GM18508 (cell line): ENCODE measurements around the gene HYDIN.
"Not testable (repeated sequence)": the region's sequence is repeated elsewhere in the genome, so short reads cannot be mapped to it uniquely, and the experiment has no call there.

Experiments used
- ATAC-seq: cut with Tn5 transposase; IDR thresholded peaks from one replicate; pipeline ENCODE4 v1.9.1; 2021; ENCODE audit warnings: moderate number of reproducible peaks; ENCODE audit not compliant: insufficient read depth, unreplicated experiment

The HYDIN gene

DNA sequence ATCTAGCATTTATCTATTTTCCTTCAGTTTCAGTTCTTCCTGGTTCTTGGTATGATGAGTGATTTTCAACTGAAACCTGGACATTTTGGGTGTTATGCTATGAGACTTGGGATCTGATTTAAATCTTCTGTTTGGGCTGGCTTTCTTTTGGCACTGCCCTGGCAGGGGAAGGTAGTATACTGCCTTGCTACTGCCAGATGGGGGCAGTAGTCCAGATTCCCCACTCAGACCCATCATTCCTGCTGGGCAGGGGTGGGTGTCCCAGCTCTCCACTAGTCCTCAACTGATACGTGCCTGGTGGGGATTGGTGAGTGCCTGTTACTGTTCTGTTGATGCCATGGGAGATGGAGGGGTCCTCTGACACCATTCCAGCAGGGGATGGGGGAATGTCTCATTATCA lies 342.3 kb downstream of the HYDIN start:
- ATAC-seq = not testable (repeated sequence)

DNA sequence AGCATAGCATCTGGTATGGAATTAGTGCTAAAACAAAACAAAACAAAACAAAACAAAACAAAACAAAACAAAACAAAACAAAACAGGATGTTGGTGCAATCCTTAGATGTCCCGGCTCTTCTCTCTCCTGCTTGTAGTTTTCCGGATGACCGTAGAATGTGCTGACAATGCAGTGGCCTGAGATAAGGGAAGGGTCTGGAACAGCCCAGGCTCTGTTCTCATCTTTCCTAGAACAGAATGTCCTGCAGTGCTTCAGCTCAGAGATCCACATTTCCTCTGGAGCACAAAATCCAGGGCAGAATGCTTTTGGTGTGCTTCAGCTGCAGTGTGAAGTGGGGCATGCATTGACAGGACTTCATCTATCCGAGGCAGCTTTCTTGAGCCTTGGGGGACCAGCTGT lies 345.9 kb downstream of the HYDIN start:
- not testable (repeated sequence) for ATAC-seq

DNA sequence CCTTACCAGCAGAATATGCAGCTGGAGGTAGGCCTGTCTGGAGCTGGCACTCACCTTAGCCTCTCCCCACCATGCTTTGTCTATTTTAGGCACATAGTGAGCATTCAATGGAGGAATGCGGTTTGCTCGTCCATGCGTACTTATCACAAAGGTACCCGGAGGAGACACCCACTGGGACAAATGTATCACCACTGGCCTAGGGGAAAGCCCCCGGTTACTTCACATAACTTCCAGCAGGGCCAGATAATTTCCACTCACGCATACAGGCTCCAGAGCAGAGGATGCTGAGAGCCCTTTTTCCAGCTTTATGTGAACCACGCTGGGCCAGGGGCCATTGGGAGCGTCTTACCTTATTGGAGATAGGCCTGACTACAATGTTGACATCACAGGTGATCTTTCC lies 348.2 kb downstream of the HYDIN start:
- ATAC-seq = not testable (repeated sequence)

DNA sequence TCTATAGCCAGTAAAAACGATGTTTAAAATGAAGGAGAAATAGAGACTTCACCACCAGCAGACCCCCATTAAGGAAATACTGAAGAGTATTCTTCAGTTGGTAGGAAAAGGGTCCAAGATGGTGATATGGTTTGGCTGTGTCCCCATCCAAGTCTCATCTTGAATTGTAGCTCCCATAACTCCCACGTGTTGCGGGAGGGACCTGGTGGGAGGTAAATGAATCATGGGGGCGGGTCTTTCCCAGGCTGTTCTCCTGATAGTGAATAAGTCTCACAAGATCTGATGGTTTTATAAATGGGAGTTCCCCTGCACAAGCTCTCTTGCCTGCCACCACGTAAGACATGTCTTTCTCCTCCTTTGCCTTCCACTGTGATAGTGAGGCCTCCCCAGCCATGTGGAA lies 352.6 kb downstream of the HYDIN start:
- ATAC-seq = not testable (repeated sequence)

DNA sequence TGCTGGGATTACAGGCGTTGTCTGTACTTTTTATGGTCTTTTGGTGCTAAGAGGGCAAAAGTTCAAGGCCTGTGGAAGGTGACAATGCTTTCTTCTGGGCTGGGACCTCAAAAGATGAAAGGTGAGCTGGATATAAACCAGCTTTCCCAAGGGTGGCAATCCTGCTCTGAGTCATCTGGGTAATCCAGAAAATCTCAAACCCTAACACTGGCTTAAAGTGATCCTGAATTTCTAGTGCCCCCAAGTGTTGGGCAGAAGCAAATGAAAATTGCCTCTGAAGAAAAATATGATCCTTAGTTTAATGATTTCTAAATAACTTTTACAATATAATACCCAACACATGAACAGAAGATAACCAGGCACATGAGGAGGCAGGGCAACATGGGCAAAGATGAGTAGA lies 354.1 kb downstream of the HYDIN start:
- not testable (repeated sequence) for ATAC-seq

DNA sequence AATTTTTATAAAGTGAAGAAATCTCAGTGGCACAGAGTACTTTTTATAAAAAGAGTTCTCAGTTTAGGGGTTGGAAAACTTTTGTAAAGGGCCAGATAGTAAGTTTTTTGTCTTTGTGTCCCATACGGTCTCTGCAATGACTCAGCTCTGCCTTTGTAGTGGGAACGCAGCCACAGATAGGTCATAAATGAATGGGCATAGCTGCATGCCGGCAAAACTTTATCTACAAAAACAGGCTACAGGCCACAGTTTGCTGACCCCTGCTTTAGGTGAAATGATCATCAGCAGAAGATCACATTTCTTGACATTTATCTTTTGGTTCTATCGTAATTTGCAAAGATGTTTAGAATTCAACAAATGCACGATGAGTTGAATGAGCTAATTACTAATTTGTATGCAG lies 365.8 kb downstream of the HYDIN start:
- ATAC-seq = not testable (repeated sequence)

DNA sequence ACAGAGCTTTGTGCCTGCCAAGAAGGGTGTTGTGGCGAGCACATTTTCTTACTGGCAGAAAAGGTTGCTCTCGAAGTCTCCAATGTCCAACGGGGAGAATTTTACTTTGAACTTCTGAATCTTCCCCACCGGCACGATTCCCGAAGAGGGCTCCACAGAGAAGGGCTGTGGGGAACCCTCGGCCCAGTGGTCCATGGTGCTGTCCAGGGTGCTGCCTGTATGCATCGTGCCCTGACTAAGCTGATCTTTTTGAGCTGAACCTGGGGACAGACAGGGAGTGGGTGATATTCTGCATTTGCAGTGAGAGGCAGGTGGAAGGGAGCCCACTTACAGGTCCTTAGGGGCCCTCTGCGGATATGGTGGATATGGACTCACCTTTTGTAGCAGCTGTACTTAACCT lies 368.5 kb downstream of the HYDIN start:
- ATAC-seq = not testable (repeated sequence)

DNA sequence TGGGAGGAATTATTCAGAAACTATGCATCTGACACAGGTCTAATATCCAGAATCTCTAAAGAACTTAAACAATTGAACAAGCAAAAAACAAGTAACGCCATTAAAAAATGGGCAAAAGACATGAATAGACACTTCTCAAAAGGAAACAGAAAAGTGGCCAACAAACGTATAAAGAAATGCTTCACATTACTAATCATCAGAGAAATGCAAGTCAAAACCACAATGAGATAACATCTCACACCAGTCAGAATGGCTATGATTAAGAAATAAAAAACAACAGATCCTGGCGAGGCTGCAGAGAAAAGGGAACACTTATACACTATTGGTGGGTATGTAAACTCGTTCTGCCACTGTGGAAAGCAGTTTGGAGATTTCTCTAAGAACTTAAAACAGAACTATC lies 379.2 kb downstream of the HYDIN start:
- not testable (repeated sequence) for ATAC-seq

DNA sequence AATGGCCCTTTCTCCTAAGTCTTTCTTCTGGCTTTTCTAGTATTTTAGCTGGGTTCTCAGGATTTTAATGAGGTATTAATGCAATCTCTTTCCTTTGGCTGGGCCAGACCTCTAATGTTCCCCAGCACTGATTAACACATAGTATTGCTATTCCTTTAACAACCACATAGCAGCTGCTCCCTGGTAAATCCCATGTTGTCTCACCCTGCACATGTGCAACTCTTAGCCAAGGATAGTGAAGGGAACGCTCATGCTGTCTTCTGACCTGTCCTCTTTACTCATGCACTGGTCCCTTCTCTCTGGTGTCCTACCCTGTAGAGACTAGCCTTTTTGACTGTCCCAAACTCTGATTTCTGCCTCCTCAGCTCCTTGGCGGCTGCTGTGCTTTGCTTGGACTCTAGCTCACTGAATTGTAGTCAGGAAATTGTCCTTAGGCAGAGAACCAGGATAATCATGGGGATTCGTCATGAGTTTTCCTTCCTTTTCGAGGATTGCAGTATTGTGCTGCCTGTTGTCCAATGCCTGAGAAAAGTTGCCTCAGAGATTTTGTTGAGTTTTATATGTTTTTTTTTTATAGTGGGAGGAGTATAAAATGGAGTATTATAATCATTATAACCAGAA lies 406.9 kb downstream of the HYDIN start:
- ATAC-seq = not testable (repeated sequence)

DNA sequence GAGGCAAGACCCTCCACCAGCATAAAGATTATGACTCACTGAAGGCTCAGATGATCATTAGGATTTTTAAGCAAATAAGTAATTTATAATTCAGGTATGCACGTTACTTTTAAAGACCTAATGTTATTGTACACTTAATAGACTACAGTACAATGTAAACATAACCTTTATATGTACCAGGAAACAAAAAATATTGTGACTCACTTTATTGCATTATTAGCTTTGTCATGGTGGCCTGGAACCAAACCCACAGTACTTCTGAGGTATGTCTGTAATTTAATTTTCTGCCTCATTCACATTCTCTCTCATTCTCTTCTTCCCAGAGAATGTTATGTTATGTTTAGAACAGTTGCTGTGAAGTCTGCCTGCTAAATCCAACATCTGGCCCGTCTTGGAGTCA lies 407.8 kb downstream of the HYDIN start:
- not testable (repeated sequence) for ATAC-seq

DNA sequence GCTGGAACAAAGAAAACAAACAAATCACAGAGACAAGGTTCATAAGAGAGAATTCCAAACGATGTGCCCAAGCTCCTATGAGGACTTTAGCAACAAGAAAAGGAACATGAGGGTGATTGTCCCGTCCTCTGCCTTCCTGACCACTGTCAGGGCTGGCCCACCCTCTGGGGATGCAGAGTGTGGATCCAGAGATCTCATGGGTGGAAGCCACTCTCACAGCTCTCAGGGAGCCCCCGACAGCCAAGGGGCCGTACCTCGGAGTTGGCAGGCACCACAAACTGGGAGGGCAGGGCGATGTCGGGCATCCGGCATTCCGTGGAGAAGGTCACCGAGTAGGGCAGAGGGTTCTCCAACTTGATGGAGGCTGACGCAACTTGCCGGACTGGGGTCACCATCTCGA lies 412.4 kb downstream of the HYDIN start:
- ATAC-seq = not testable (repeated sequence)

DNA sequence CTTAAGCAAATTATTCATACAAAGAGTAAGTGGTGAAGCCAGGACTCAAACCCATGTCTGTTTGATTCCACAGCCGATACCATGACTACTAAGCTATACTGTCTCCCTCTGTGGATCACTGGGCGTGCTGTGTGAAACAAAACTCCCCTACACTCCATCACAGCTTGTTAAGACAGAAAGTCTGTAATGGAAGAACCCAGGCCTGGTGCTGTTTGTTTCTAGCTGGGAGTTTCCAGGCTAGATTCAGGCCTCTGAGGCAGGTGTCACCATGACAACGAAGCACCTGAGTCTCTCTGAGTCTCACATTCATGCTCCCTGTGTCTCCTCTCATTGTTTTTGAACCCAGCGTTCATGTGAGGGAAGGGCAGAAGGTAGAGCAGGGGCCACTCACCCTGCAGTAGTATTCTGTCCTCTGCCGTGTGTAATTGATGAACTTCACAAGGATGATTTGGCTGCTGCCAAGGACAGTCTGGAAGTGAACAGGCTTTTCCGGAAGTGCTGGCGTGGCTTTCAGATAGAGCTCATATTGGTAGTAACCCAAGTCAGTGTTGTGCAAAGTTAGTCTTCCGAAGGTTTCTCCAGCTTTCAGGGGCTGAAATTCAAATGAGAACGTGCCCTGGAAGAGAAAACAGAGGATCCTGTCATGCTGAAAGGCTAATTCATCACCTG lies 421.0 kb downstream of the HYDIN start:
- ATAC-seq = no peak

DNA sequence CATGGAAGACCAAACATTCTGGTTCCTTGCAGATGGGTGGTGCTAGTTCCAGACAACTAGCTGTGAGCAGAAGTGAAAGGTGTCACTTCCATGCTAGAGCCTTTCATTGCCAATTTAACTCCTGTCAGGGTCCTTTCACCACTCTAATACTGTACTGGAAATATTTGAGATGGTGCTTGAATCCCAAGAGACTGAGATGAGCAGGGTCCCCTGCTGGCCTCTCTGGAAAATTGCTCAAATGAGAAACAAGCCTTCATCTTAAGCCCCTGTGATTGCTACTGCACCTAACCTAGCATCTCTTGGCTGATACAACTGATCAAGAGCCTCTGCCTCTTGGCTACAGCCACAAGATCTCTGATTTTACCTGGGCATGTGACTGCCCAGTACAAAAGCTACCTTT lies 422.2 kb downstream of the HYDIN start:
- no peak for ATAC-seq

DNA sequence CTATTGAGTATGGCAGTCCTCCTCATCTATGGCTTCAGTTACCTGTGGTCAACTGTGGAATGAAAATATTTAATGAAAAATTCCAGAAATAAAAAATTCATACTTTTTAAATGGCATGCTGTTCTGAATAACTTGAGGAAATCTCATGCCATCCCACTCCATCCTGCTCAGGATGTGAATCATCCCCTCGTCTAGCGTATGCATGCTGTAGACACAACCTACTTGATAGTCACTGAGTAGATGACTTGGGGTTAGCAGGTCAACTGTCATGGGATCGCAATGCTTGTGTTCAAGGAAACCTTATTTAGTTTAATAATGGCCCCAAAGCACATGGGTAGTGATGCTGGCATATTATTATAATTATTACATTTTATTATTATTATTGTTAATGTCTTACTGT lies 424.7 kb downstream of the HYDIN start:
- no peak for ATAC-seq

DNA sequence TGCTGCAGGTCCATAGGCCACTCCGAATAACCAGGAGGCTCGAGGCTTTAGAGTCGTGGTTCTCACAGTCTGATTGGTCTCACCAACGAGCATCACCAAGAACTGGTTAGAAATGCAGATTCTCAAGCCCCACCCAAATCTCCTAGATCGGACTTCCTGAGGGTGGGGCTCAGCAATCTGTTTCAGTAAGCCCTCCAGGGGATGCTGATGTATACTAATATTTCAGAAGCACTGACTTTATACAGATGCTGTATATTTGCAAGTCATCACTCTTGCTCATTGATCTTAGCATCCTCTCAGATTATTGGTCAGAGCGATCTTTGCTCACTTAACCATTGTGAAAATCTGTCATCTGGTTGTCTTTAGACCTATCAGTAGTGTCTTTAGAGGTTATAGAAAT lies 425.1 kb downstream of the HYDIN start:
- no peak for ATAC-seq

DNA sequence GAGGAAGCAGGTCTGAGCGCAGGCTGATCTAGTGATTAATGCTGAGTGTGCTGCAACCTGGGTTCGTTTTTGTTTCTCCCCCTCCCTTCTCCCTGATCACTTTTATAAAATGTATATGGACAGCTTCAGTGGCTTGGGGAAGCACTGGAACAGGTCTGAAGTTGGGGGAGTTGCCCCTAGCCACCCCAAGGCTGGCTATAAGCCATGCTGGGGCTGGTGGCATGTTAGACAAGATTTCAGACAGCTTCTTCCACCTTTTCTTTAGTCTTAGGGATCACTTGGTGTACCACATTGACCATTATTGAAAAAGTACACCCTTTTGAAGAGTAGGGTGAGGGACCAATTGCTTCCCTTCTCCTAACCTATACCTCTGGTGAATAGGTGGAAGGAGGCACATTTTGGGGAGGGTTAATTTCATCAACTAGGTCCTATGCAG lies 425.8 kb downstream of the HYDIN start:
- ATAC-seq = no peak

DNA sequence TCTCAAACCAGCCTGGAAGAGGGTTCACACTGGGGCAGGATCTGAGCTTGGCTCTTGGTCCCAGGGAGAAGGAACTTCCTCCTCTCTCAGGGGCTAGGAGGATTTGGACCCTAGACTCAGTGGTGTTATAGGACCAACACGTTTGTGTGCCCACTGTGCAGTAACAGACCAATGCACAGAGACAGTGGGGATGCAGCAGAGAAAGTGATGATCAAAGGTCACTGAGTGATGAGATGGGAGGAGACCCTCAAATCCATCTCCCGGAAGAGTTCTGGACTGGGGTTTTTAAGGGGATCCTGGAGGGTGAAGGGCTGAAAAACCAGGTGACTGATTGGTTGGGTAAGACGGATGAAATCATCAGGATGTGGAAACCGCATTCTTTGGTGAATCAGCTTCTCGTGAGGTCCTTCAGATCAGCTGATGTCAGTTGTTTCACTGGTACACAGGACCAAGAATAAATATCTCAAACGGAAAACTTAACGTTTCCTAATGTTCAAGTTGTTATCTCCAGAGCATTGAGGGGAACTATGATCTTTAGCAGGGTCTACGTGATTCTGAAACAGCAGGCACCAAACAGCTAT lies 426.3 kb downstream of the HYDIN start:
- ATAC-seq = no peak

DNA sequence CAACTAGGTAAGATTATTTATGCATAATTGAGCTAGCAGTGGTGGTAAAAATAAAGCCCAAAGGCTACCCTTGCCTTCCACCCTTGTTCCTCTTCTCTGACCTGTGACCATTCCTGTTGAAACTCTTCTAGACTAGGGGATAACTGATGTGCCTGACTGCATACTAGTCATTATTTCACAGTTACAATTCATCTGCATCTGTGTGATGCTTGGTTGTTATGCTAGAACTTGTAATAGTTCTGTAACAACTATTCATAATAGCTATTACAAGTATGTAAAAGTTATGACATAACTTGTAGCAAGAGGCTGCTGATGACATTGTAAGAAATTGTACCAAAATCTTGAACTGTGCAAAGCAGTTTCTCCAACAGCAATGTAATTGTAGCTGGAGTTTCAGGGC lies 427.2 kb downstream of the HYDIN start:
- ATAC-seq = no peak

DNA sequence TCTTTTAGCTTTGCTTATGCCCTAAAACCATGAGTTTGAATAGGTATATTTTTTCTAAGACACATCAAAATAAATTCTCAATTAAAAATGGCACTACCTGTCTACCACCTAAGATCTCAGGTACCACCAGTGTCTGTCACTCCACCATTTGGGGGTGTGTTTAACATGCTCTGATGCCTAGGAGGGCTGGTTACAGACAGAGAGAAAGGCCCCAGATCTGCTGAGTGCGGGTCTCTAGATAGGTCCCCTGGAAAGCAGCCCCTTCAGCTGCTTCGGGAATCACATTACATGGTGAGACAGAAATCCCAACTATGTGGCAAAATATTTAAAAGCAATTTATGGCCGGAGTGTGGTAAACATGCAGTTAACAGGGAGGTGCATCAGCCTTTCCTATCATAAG lies 428.9 kb downstream of the HYDIN start:
- no peak for ATAC-seq

DNA sequence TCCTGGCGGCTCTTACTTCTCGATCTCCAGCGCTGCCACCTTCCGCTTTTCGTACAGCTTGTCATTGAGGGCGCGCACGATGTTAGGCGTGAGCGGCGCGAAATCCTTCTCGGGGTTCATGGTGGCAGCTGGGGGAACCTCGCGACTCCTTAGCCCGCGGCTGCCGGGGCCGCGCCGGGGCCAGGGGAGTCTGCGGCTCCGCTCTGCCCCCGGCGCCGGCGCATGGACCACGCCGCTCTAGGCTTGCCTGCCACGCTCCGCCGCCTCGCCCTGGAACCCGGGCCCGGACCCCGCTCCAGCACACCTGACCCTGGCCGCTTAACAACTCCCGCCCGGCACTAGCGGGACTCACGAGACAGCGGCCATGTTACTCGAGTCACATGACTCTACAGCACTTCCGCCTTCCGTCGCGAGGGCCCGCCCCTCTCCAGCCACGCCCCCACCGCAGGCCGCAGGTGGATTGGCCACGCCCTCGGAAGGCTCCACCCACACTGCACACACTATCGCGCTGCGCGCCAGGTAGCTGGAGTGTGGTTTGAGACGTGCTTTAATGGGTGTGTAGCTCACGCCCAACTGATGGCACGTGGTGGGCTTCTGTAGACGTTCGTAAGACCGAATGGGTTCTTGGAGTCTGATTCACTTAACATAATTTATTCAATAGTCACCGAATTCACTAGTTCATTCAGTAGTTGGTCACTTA lies 429.6 kb downstream of the HYDIN start, which contains the start of gene VAC14:
VAC14 (minus strand) TSS at position 378 of the 700 bp plus-strand sequence; CDS start at position 120, 258 bp downstream.
- peak; percentile 67 for ATAC-seq

DNA sequence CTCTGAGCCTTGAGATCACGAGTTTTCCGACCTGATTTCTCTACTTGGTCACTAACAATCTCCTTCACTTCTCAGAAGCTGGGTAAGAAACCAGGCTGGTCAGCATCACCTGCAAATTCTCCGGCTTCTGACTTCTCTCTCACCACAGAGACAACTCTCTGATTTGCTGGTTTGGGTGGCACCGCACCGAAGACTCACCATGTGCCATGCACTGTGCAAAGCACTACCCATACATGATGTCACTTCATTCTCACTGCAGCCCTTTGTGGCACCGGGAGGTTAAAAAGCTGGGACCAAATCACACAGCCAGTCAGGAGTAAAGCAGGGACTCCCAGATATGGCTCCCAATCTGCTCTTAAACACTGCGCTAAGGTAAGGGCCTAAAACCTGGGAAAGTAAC lies 430.2 kb downstream of the HYDIN start:
- no peak for ATAC-seq
